ENCODE results near the gene TBL3.

- TF ChIP-seq ZNF561 (tag by site-specific recombination; IDR thresholded peaks at IDR 0.05; ENCODE audit: borderline replicate concordance) (no peak), CTCF (tag by site-specific recombination; IDR thresholded peaks at IDR 0.05) (no peak), HOXA7 (CRISPR knock-in tag; IDR thresholded peaks at IDR 0.05; ENCODE audit: borderline replicate concordance) (no peak), ZBTB7A (tag by site-specific recombination; IDR thresholded peaks at IDR 0.05; ENCODE audit: low read depth) (no peak), IKZF3 (tag by site-specific recombination; IDR thresholded peaks at IDR 0.05) (no peak), ZBTB21 (tag by site-specific recombination; IDR thresholded peaks at IDR 0.05) (no peak), REST (tag by site-specific recombination; IDR thresholded peaks at IDR 0.05) (no peak), ZNF37A (tag by site-specific recombination; IDR thresholded peaks at IDR 0.05) (no peak), ZNF433 (tag by site-specific recombination; IDR thresholded peaks at IDR 0.05; ENCODE audit: low read depth) (no peak), ZBTB49 (tag by site-specific recombination; IDR thresholded peaks at IDR 0.05; ENCODE audit: low read depth) (no peak), ZBTB20 (tag by site-specific recombination; IDR thresholded peaks at IDR 0.05) (no peak), ZNF302 (tag by site-specific recombination; IDR thresholded peaks at IDR 0.05; ENCODE audit: low read depth) (no peak)
These were observed 13.1 kb upstream of the TBL3 start for GRCh38 chr16:1958715-1959268.

All from HEK293 (cell line).